Chondrocyte (in vitro differentiated cells): ENCODE data around the gene RNF166. TPM values are rescaled to one million over a fixed set of nuclear protein-coding genes. Genes with fewer than 3 reads are reported as not detected.

ENCODE experiments used
- DNase-seq: peaks from one replicate; pipeline ENCODE4 v3.0.0; 2021; ENCODE audit warnings: mixed read lengths, low spot score
- H3K27ac Mint-ChIP-seq: one replicate; pipeline ENCODE4 v1.8.0; 2021; ENCODE audit warnings: mild to moderate bottlenecking, moderate library complexity, mixed read lengths; ENCODE audit not compliant: unreplicated experiment
- H3K27me3 Mint-ChIP-seq: 2 replicates; pipeline ENCODE4 v1.8.0; 2021; ENCODE audit warnings: low read depth, mixed read lengths
- H3K36me3 Mint-ChIP-seq: 2 replicates; pipeline ENCODE4 v1.8.0; 2021; ENCODE audit warnings: low read depth, mixed read lengths
- H3K4me1 Mint-ChIP-seq: 2 replicates; pipeline ENCODE4 v1.8.0; 2021; ENCODE audit warnings: low read depth, mild to moderate bottlenecking, mixed read lengths
- H3K4me3 Mint-ChIP-seq: one replicate; pipeline ENCODE4 v1.8.0; 2021; ENCODE audit warnings: mild to moderate bottlenecking, moderate library complexity, mixed read lengths; ENCODE audit not compliant: unreplicated experiment
- H3K9me3 Mint-ChIP-seq: 2 replicates; pipeline ENCODE4 v1.8.0; 2021; ENCODE audit warnings: low read depth, mixed read lengths
- total RNA-seq: library from RNA; stranded (reverse); gene quantifications from 3 replicates; pipeline ENCODE4 v1.2.1, GENCODE V29; 2021
- TF ChIP-seq, protein P1 (sequence below): fragments of 200-600 bp; sonication (generic); IDR thresholded peaks from 2 replicates; pipeline ENCODE4 v1.5.0; 2021; ENCODE audit warnings: antibody characterized with exemption, mild to moderate bottlenecking, moderate library complexity

RNF166 gene
- total RNA-seq, 1 donor from 2014 or later: 12.8 TPM

DNA sequence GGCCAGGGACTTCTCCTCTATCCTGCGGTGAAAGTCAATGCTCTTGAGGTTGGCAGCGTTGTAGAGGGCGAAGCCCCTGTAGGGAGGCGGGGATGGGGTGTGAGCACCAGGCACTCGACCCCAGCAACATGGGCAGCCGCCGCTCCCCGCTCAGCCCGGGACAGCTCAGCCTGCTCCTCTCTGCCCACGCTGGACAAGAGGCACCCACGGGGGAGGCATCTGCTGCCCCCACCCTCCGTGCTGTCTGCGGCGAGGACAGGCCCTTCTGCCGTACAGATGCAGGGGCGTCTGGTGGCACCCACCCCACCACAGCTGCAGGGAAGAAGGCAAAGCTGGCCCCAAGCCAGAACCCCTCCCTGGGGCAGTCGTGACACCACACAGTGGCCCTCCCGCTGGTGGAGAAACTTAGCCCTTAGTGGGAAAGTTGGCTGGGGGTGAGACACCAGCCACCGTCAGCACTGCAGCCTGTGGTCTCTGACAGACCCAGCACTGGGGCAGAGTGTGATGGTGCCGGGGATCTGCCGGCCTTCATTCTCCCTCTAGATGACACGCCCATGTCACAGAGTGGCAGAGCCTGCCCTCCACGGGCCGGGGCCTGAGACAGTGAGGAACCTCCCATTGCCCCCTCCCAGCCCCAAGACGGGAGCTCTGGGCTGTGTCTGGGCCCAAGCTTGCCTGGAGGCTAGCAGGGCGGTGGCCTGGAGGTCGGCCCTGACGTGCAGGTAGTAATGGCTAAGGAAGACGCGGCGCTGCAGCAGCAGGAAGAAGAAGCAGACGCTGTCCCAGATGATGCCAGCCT lies 19.6 kb upstream of the RNF166 start:
- peaks cover 15% of the 10 kb centered on the region for H3K36me3 Mint-ChIP-seq

DNA sequence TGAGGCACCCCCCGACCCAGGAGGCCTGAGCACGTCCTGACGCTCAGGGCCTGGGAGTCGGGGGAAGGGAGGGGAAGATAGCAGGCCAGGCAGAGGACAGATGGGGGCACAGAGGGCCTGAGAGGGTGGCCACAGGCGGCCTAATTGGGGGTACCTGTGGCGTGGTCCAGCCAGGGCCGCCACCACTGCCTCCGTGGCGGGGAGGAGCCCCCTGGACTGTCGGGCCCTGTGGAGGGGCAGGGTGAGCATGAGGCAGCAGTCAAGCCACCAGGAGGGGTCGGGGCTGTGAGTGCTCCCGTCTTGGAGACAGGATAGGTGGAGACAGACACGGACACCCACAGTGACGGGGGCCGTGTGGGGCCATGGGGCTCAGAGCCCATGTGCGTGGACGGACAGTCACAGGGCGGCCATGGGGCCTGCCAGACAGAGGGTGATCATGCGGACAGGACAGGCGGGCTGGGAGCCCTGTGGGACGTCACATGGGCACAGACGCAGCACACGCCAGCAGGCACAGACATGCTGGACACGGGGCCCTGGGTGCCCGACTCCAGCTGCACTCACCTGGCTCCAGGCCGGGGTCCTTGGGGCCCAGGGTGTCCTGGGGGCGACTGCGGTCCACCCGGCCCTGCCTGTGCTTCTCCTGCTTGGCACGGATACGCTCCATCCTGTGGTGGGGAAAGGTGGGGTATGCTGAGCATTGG lies 18.8 kb upstream of the RNF166 start:
- TF ChIP-seq, protein P1, sequence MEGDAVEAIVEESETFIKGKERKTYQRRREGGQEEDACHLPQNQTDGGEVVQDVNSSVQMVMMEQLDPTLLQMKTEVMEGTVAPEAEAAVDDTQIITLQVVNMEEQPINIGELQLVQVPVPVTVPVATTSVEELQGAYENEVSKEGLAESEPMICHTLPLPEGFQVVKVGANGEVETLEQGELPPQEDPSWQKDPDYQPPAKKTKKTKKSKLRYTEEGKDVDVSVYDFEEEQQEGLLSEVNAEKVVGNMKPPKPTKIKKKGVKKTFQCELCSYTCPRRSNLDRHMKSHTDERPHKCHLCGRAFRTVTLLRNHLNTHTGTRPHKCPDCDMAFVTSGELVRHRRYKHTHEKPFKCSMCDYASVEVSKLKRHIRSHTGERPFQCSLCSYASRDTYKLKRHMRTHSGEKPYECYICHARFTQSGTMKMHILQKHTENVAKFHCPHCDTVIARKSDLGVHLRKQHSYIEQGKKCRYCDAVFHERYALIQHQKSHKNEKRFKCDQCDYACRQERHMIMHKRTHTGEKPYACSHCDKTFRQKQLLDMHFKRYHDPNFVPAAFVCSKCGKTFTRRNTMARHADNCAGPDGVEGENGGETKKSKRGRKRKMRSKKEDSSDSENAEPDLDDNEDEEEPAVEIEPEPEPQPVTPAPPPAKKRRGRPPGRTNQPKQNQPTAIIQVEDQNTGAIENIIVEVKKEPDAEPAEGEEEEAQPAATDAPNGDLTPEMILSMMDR: no peak
- H3K9me3 Mint-ChIP-seq: no peaks in the 10 kb centered on the region
- H3K36me3 Mint-ChIP-seq: peaks cover 19% of the 10 kb centered on the region
- no peak overlapping the region for H3K4me3 Mint-ChIP-seq
- H3K27me3 Mint-ChIP-seq: no peaks in the 10 kb centered on the region
- DNase-seq: no peak
- H3K4me1 Mint-ChIP-seq: peaks cover 3% of the 10 kb centered on the region
- H3K27ac Mint-ChIP-seq: no peak overlapping the region

More for the DNA sequence above, 19.6 kb upstream of the RNF166 start:
- no peak overlapping the region for H3K4me3 Mint-ChIP-seq
- H3K27ac Mint-ChIP-seq: no peak overlapping the region
- peaks cover 4% of the 10 kb centered on the region for H3K4me1 Mint-ChIP-seq
- no peaks in the 10 kb centered on the region for H3K27me3 Mint-ChIP-seq
- no peaks in the 10 kb centered on the region for H3K9me3 Mint-ChIP-seq
- TF ChIP-seq, protein P1: no peak
- no peak for DNase-seq

DNA sequence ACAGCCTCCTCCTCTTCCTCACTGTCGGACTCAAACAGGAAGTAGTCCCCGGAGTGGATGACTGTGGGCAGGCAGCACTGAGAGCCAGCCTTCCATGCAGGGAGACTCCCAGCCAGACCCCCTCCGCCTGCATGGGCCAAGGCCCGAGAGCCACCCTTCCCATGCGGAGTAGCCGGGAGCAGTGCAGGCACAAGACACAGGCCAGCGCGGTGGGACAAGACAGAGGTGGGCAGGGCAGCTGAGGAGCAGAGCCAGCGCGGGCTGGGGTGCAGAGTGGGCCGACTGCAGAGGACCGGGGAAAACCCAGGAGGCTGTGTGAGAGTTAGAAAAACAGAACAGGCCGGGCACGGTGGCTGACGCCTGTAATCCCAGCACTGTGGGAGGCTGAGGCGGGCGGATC lies 17.7 kb upstream of the RNF166 start:
- no peak overlapping the region for H3K27ac Mint-ChIP-seq
- no peaks in the 10 kb centered on the region for H3K9me3 Mint-ChIP-seq
- peaks cover 19% of the 10 kb centered on the region for H3K36me3 Mint-ChIP-seq
- H3K4me3 Mint-ChIP-seq: no peak overlapping the region
- no peaks in the 10 kb centered on the region for H3K27me3 Mint-ChIP-seq
- peaks cover 3% of the 10 kb centered on the region for H3K4me1 Mint-ChIP-seq
- TF ChIP-seq, protein P1: no peak
- no peak for DNase-seq

DNA sequence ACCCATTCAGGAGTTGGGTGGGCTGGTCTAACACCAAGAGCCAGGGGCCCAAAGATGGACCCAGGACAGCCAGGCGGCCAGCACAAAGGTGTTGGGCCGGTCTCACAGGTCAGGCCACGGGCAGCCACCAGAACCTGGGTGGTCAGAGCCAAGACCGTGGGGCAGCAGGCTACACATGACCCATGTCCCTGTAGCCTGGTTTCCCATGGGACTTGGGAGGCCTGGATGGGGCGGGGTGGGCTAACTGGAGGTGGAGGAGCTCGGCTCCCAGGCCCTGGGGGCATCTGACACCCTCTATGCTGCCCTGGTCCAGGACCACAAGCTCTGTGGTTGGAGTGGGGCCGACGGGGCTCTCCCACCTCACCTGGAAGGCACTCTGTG lies 17.3 kb upstream of the RNF166 start:
- Mint-ChIP-seq H3K4me1 (peaks cover 3% of the 10 kb centered on the region), H3K27ac (no peak overlapping the region), H3K9me3 (no peaks in the 10 kb centered on the region), H3K4me3 (no peak overlapping the region), H3K27me3 (no peaks in the 10 kb centered on the region), H3K36me3 (peaks cover 21% of the 10 kb centered on the region)
- TF ChIP-seq, protein P1: no peak
- DNase-seq: no peak

DNA sequence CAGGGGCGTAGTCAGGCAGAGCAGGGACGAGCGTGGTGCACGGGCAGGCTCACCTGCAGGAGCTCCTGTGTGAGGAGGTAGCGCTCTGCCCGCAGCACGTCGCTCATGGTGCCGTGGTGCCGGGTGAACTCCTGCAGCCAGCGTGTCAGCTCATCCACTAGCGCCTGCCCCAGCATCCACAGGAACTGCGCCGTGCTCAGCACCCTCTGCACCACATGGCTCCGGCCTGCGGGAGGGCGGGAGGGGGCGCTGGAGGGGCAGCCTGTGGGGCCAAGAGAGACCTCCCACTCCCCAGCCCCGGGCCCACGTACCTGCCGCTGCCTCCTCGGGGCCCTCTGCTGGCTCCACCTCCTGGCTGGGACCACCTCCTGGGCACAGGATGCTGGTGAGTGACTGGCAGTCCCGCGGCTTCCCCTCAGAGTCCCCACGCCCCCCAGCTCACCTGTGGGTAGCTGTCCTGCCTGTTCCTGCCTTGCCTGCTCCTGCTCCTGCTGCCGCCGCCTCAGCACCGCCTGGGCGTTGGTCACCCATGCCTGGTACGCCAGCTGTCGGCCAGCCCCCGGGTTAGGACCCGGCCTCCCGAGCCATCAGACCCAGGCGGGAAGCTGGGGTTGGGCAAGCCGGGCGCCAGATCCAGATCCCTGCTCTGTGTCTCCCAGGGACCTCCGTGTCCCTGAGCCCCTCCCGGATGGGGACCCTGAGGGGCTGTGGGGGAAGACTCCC lies 16.7 kb upstream of the RNF166 start:
- no peaks in the 10 kb centered on the region for H3K27me3 Mint-ChIP-seq
- H3K36me3 Mint-ChIP-seq: peaks cover 24% of the 10 kb centered on the region
- TF ChIP-seq, protein P1: no peak
- H3K4me3 Mint-ChIP-seq: no peak overlapping the region
- peaks cover 3% of the 10 kb centered on the region for H3K4me1 Mint-ChIP-seq
- DNase-seq: no peak
- no peak overlapping the region for H3K27ac Mint-ChIP-seq
- H3K9me3 Mint-ChIP-seq: no peaks in the 10 kb centered on the region
